GM10847 (cell line): ENCODE data around the gene XPA.

Experiments
- POLR2A ChIP-seq: IDR thresholded peaks from 2 replicates; pipeline ENCODE4 v1.6.1; 2011; ENCODE audit not compliant: insufficient read length; ENCODE audit errors: extremely low read depth

The XPA gene

GRCh38 chr9:97710356-97711222, 13.4 kb upstream of the XPA start:
- TF ChIP-seq POLR2A, result no peak

- no peak for TF ChIP-seq POLR2A
Observed at GRCh38 chr9:97706246-97706645, 9.1 kb upstream of the XPA start.

GRCh38 chr9:97705354-97705950, 8.3 kb upstream of the XPA start:
- TF ChIP-seq POLR2A, result no peak

GRCh38 chr9:97704851-97705250, 7.7 kb upstream of the XPA start:
- TF ChIP-seq POLR2A, result no peak

- TF ChIP-seq POLR2A, result no peak
Observed at GRCh38 chr9:97704345-97704677, 7.2 kb upstream of the XPA start.

GRCh38 chr9:97703437-97704344, 6.6 kb upstream of the XPA start:
- no peak for TF ChIP-seq POLR2A

- TF ChIP-seq POLR2A, result no peak
Observed at GRCh38 chr9:97698865-97699264, 1.7 kb upstream of the XPA start.

- no peak for TF ChIP-seq POLR2A
Observed at GRCh38 chr9:97697837-97698236, 697 bp upstream of the XPA start.

- no peak for TF ChIP-seq POLR2A
Observed at GRCh38 chr9:97695995-97696802, 941 bp downstream of the XPA start.

GRCh38 chr9:97695390-97695789, 1.8 kb downstream of the XPA start:
- TF ChIP-seq POLR2A, result no peak

GRCh38 chr9:97694769-97695168, 2.4 kb downstream of the XPA start:
- no peak for TF ChIP-seq POLR2A

- no peak for TF ChIP-seq POLR2A
Observed at GRCh38 chr9:97689401-97690180, 7.5 kb downstream of the XPA start.

GRCh38 chr9:97688654-97689053, 8.5 kb downstream of the XPA start:
- no peak for TF ChIP-seq POLR2A

- TF ChIP-seq POLR2A, result no peak
Observed at GRCh38 chr9:97682242-97682641, 14.9 kb downstream of the XPA start.

GRCh38 chr9:97675655-97676054, 21.5 kb downstream of the XPA start:
- no peak for TF ChIP-seq POLR2A

GRCh38 chr9:97673922-97674321, 23.2 kb downstream of the XPA start:
- TF ChIP-seq POLR2A, result no peak
